Stimulated activated CD8-positive, alpha-beta memory T cell treated with anti-CD3 and anti-CD28 coated beads, Interleukin-7, amount 100 ng/mL, for 48 hours (primary cell): ENCODE data around the gene TSPYL6.
"Not testable (repeated sequence)": the region's sequence is repeated elsewhere in the genome, so short reads cannot be mapped to it uniquely, and the experiment has no call there.

Source experiments
- DNase-seq, 2 donors: peaks; one replicate each; pipeline ENCODE4 v3.0.0-alpha.2; 2020; ENCODE audit warnings: low read depth in 1 of 2; ENCODE audit errors: extremely low read depth in 1 of 2

Gene TSPYL6

DNA sequence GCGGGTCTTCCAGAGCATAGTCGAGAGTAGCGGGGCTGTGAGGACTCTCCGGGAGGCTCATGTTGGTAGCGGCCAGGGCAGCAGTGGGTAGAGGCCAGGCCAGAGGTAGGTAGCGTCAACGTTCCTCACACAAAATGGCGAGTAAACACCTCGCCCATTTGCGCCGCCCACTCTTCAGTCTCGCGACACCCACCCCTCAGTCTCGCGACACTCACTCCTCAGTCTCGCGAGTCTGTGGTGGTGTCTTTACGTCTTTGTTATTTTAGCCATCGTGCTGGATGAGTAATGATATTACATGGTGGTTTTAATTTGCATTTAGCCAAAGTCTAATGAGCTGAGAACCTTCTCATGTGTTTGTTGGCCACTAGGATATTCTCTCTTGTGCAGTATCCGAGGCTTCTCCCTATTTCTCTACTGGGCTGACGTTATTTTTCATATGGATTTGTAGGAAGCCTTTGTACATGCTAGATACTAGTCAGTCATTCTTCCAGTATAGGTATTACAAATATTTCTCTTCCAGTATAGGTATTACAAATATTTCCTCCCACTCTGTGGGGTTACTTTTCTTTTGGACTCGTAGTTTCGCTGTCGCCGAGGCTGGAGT, at the start of gene TSPYL6:
Gene TSPYL6 (minus strand): TSS at position 139 of the 604 bp plus-strand sequence. CDS start 78 bp downstream, at position 61.
- no peak for DNase-seq

GRCh38 chr2:54303631-54304030, 47.6 kb upstream of the TSPYL6 start:
- DNase-seq, result no peak

DNA sequence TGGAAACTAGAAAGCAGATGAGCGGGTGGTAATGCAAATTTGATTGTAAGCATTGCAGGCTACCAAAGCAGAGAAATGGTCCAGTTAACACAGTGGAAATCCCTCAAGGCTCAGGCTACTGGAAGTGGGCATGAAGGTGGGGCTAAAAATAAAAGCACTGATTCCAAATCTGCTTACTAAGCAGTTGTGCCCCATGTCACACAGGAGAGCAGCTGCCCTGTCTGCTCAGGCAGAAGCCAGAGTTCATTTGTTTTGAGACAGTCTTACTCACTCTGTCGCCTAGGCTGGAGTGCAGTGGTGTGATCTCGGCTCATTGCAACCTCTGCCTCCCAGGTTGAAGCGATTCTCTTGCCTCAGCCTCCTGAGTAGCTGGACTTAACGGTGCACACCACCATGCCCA, 42.5 kb upstream of the TSPYL6 start:
- no peak for DNase-seq

GRCh38 chr2:54295911-54296310, 39.9 kb upstream of the TSPYL6 start:
- no peak for DNase-seq

DNA sequence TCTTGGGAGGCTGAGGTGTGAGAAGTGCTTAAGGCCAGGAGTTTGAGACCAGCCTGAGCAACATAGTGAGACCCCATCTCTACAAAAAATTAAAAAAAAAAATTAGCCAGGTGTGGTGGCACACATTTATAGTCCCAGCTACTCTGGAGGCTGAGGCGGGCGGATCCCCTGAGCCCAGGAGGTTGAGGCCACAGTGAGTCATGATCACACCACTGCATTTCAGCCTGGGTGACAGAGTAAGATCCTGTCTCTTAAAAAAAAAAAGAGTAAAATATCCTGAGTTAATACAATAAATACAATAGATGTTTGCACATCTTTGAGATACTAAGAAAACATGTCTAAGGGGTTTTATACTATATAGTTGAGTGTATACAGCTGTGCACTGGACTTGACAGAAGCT, 38.6 kb upstream of the TSPYL6 start:
- DNase-seq, result not testable (repeated sequence)

GRCh38 chr2:54290356-54291025, 34.5 kb upstream of the TSPYL6 start:
- DNase-seq, result no peak

GRCh38 chr2:54289917-54290316, 33.9 kb upstream of the TSPYL6 start:
- no peak for DNase-seq

DNA sequence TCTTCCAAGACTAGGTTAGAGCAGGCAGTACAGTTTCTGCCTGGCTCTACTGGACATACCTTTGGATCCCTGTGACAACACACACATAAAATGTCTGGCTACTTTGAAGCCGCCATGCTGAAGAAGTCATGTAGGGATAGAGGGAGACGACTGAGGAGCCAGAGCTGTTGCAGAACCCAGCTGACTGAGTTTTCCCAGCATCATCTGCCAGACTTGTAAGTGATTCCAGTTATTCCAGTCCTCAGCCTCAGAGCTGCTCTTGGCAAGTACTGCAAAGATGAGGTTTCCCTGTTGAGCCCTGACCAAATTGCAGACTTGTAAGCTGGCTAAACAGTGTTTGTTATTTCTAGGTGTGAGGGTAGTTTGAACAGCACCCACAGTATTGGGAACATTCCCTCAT, 31.5 kb upstream of the TSPYL6 start:
- DNase-seq, result no peak

- DNase-seq, result no peak
Measured at GRCh38 chr2:54285451-54285850, 29.4 kb upstream of the TSPYL6 start.

- DNase-seq, result no peak
Measured at GRCh38 chr2:54284826-54285225, 28.8 kb upstream of the TSPYL6 start.

DNA sequence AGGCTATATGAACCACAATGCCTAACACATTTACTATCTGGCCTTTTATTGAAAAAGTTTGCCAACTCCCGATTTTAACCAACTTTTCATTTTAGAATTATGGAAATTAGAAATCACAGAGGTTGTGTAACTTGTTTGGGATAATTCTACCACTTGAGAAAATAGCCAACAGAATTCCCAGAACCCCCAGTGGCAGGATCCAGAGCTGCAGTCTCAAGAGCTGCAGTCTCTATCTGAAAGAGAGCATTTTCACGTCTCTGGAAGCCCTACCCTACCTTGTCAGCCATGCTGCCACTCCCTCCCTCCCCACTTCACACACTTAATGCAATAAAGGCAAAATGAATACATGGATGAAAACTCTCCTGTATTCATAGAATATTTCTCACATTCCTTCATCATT, 23.4 kb upstream of the TSPYL6 start:
- no peak for DNase-seq

GRCh38 chr2:54275541-54275940, 19.5 kb upstream of the TSPYL6 start:
- DNase-seq, result no peak

- DNase-seq, result no peak
Measured at GRCh38 chr2:54274781-54275242, 18.8 kb upstream of the TSPYL6 start.

DNA sequence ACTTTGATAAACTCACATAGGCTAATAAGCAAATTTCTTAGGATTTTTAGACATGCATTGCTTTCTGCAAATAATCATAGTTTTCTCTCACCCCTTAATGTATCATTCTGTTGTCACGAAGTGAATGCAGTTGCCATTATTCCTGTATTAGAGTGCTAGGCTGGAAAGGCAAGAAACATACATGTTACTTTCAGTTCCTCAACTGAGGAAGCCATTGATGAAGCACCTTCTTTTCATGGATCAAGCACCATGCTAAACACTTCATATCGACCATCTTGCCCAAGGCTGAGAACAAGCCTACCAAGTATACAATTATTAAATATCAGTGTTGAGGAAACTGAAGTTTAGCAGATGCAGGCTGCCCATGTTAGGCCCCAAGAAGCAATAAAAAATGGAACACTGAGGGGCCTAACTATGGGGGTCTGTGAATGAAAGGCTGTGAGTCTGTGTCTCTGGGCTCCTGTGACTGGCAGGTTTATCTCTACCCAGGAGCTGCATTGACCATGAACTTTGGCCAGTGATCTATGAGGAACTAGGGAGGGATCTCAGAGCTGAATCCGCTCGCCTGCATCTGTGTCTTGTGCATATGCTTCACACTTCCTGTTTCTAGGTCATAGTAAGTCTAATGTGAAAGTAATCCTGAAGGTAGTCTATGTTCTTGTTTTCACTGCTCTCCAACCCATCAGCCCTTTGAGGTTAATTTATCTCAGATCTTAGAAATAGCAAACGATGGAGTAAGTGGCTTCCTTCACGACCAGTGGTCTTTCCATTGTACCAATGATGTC, 16.0 kb upstream of the TSPYL6 start:
- DNase-seq, result no peak

- DNase-seq, result no peak
Measured at GRCh38 chr2:54271189-54271588, 15.2 kb upstream of the TSPYL6 start.

GRCh38 chr2:54267577-54267976, 11.5 kb upstream of the TSPYL6 start:
- DNase-seq, result no peak

- DNase-seq, result not testable (repeated sequence)
Measured at GRCh38 chr2:54265081-54265480, 9.1 kb upstream of the TSPYL6 start.

DNA sequence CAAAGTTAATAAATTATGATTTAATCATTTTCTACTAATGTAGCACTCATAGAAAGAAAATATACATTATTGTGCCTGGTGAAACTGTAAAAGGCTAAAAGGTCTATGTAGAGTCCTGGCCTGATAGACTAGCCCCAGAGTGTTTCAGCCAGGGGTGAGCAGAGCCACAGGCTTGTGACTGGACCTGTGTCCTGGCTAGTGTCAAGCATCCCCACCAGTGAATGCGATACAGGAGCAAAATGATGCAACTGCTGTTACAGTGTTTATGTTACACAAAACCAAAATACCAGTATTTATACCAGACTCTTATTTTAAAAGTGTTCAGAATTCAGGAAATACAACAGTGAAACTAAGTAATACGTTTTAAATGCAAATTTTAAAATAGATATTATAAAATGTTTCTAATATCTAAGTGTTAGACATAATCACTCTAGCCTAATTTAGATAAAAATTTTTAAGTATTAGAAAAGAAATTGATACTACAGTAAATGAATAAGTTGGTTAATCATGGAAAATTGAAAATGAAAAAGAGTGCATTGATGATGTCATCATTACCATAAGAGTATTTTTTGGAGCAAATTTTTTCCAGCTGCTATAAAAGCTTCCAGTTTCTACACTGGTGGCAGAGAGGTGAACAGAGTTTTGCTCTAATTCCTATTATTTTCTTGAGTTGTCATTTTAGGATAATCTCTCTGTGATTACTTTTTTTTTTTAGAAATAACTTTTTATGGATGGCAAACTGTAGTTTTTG, 6.2 kb upstream of the TSPYL6 start:
- DNase-seq, result no peak

- no peak for DNase-seq
Measured at GRCh38 chr2:54261537-54261936, 5.5 kb upstream of the TSPYL6 start.

GRCh38 chr2:54260241-54260595, 4.2 kb upstream of the TSPYL6 start:
- no peak for DNase-seq
